Measurements from ENCODE around the gene GLCCI1. TPM values are rescaled to one million over a fixed set of nuclear protein-coding genes. Genes with fewer than 3 reads are reported as not detected.

GLCCI1 gene
- total and polyA plus RNA-seq, 2 of the 13 experiments (the other 11 are each of a cell fraction or from before 2014, with no cell fraction given) = 1.3 to 1.7 TPM

- no peak for DNase-seq (ENCODE audit: low spot score)
- CTCF ChIA-PET (ENCODE audit: low intra/inter-chr PET ratio, low total read pairs) = no interaction called here
Measured at GRCh38 chr7:8056439-8056838, 87.8 kb downstream of the GLCCI1 start.

More at GRCh38 chr7:8056439-8056838, 87.8 kb downstream of the GLCCI1 start:
- Histone ChIP-seq H4K20me1 (ENCODE audit: insufficient read depth, low read length) (no peaks in the 10 kb centered on the region), H3K4me3 (replicated peaks in 1 of 3; ENCODE audit: insufficient read depth in 1 of 3, low read depth in 2 of 3, low read length in 3 of 3) (no peak overlapping the region), H3K27me3 (ENCODE audit: control insufficient read depth in 1 of 2, insufficient read depth in 2 of 2, low read length in 2 of 2) (no peaks in the 10 kb centered on the region), H3K9me3 (ENCODE audit: low read length) (no peaks in the 10 kb centered on the region), H3K79me2 (ENCODE audit: insufficient read depth, low read length) (no peaks in the 10 kb centered on the region), H3K4me2 (ENCODE audit: low read depth, low read length) (no peak overlapping the region), H3K36me3 (replicated peaks in 1 of 2; ENCODE audit: control insufficient read depth in 1 of 2, insufficient read depth in 2 of 2, low read length in 2 of 2) (no peaks in the 10 kb centered on the region), H3K9ac (ENCODE audit: insufficient read depth, low read depth, low read length) (no peak overlapping the region), H3K4me1 (ENCODE audit: insufficient read depth, low read length) (no peaks in the 10 kb centered on the region), H3K27ac (ENCODE audit: extremely low read length, insufficient read depth, low read length) (no peak overlapping the region), H2AFZ (ENCODE audit: low read length) (no peak overlapping the region)
- no peak for FAIRE-seq
- POLR2A ChIA-PET = no interaction called here
- no peak for ATAC-seq
- in situ Hi-C loops (cut with HindIII; ENCODE audit: extremely low pct_ligation_motif_present, low pct_unique_long_range_greater_than_20kb) = no loop called here
- TF ChIP-seq HNRNPL (IDR thresholded peaks at IDR 0.05; ENCODE audit: low read depth, low read length) = no peak
- TF ChIP-seq, protein P1, sequence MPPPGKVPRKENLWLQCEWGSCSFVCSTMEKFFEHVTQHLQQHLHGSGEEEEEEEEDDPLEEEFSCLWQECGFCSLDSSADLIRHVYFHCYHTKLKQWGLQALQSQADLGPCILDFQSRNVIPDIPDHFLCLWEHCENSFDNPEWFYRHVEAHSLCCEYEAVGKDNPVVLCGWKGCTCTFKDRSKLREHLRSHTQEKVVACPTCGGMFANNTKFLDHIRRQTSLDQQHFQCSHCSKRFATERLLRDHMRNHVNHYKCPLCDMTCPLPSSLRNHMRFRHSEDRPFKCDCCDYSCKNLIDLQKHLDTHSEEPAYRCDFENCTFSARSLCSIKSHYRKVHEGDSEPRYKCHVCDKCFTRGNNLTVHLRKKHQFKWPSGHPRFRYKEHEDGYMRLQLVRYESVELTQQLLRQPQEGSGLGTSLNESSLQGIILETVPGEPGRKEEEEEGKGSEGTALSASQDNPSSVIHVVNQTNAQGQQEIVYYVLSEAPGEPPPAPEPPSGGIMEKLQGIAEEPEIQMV (CRISPR knock-in tag; IDR thresholded peaks at IDR 0.05; ENCODE audit: low read depth) = no peak
- no peak for TF ChIP-seq ZNF446 (CRISPR knock-in tag; IDR thresholded peaks at IDR 0.05)
- TF ChIP-seq ZNF891 (CRISPR knock-in tag; IDR thresholded peaks at IDR 0.05) = no peak
- TF ChIP-seq PRDM10 (CRISPR knock-in tag; IDR thresholded peaks at IDR 0.05; ENCODE audit: low read depth) = no peak
- TF ChIP-seq POLR2AphosphoS5 (IDR thresholded peaks at IDR 0.05; ENCODE audit: low read depth, low read length) = no peak
- TF ChIP-seq ZBTB1 (CRISPR knock-in tag; IDR thresholded peaks at IDR 0.05; ENCODE audit: borderline replicate concordance) = no peak
- no peak for TF ChIP-seq RBAK (CRISPR knock-in tag; IDR thresholded peaks at IDR 0.05)
- no peak for TF ChIP-seq ZNF878 (CRISPR knock-in tag; IDR thresholded peaks at IDR 0.05)
- no peak for TF ChIP-seq ZNF770 (CRISPR knock-in tag; IDR thresholded peaks at IDR 0.05)
- intact Hi-C loops (cut with micrococcal nuclease; ENCODE audit: unreplicated experiment) = no loop called here
- no TSS peak for BruUV-seq (replicated peaks)
